Measurements from ENCODE around the gene ASCL5. TPM values are rescaled to one million over a fixed set of nuclear protein-coding genes. Genes with fewer than 3 reads are reported as not detected.

The ASCL5 gene
- total and polyA plus RNA-seq, 10 of the 15 experiments (the other 5 are each of a cell fraction or from before 2014, with no cell fraction given): 0.04 TPM; not detected in 9

GRCh38 chr1:201119206-201120197 lies 7.5 kb downstream of the ASCL5 start:
- Histone ChIP-seq H3K4me3 (no peak overlapping the region), H3K79me2 (ENCODE audit: control insufficient read depth, insufficient read depth, low read length) (no peaks in the 10 kb centered on the region), H3K36me3 (ENCODE audit: control insufficient read depth in 2 of 2, insufficient read depth in 2 of 2, low read length in 1 of 2) (no peaks in the 10 kb centered on the region), H3K27ac (ENCODE audit: control insufficient read depth, insufficient read depth) (no peak overlapping the region), H3K4me2 (ENCODE audit: control insufficient read depth, insufficient read depth) (no peak overlapping the region), H2AFZ (ENCODE audit: control insufficient read depth, low read depth, low read length) (no peak overlapping the region), H3K4me1 (ENCODE audit: control insufficient read depth, insufficient read depth, low read length) (no peaks in the 10 kb centered on the region), H3K9ac (ENCODE audit: control insufficient read depth, insufficient read depth, low read length) (no peak overlapping the region), H4K20me1 (ENCODE audit: control insufficient read depth, insufficient read depth) (no peaks in the 10 kb centered on the region), H3K27me3 (replicated peaks in 1 of 2; ENCODE audit: control insufficient read depth in 2 of 2, insufficient read depth in 2 of 2, low read length in 1 of 2) (peaks cover 2 to 4% of the 10 kb centered on the region in 2 experiments; a peak in 3 of 4 replicates), H3K9me3 (replicated peaks; ENCODE audit: control insufficient read depth, insufficient read depth, low read length) (no peaks in the 10 kb centered on the region)
- POLR2A ChIA-PET: interaction anchor here (0.7 kb wide), 1 partner anchor 35 kb away, joined by 3 read pairs; the partner anchor contains the start of gene TMEM9
- FAIRE-seq: no peak
- intact Hi-C loops (cut with micrococcal nuclease; ENCODE audit: unreplicated experiment): loop anchor here (10.0 kb wide), 1 partner anchor 565 kb away; no protein-coding TSS in a partner anchor
- peak; percentile 65 to 77 (median 76) for TF ChIP-seq CTCF (IDR thresholded peaks at IDR 0.05 in 2 of 3, conservative IDR thresholded peaks at IDR 0.05 in 1 of 3; ENCODE audit: control insufficient read depth in 2 of 3, extremely low read depth in 1 of 3, insufficient read depth in 1 of 3, low read depth in 3 of 3, low read length in 3 of 3)
- no peak for TF ChIP-seq ZNF207 (IDR thresholded peaks at IDR 0.05; ENCODE audit: borderline replicate concordance)
- TF ChIP-seq RAD21 (IDR thresholded peaks at IDR 0.05; ENCODE audit: insufficient read depth, low read depth, low read length): peak; percentile 49
- no peak for TF ChIP-seq ZNF384 (IDR thresholded peaks at IDR 0.05; ENCODE audit: borderline replicate concordance, low read depth, low read length)
- no peak for TF ChIP-seq IKZF2 (IDR thresholded peaks at IDR 0.05)
- TF ChIP-seq SMC3 (IDR thresholded peaks at IDR 0.05; ENCODE audit: borderline replicate concordance, low read length): peak; percentile 47; the same call in 1 of the 2 replicates
- TF ChIP-seq SUZ12 (IDR thresholded peaks at IDR 0.05; ENCODE audit: unreplicated experiment): no peak
- TF ChIP-seq BCLAF1 (IDR thresholded peaks at IDR 0.05): no peak
- TF ChIP-seq YY1 (IDR thresholded peaks at IDR 0.05; ENCODE audit: low read depth, low read length): 0 out of 2 replicates have a peak, but pooled peaks have one; percentile 26
- DNase-seq (ENCODE audit: low read depth, low spot score): no peak
- in situ Hi-C loops (cut with MboI): loop anchor here (5.0 kb wide), 1 partner anchor 142 kb away; no protein-coding TSS in a partner anchor
- no TSS peak for BruUV-seq (replicated peaks)
- SMC1A ChIA-PET (ENCODE audit: uncharacterized antibody, unreplicated experiment): interaction anchor here (0.7 to 1.9 kb wide), 10 partner anchors 12 to 561 kb away, joined by 3 to 13 read pairs (median 3); no protein-coding TSS in a partner anchor
- CTCF ChIA-PET: interaction anchor here (0.6 to 3.3 kb wide), 41 partner anchors 8 to 585 kb away, joined by 3 to 43 read pairs (median 4); partner anchors contain the start of gene TMEM9
- peak; percentile 76 for ATAC-seq
- WGBS (ENCODE audit: insufficient coverage, insufficient replicate concordance, low lambda C conversion rate, missing lambda C conversion rate): 30% methylated on average over 14 of the region's 14 CpGs
- RAD21 ChIA-PET (ENCODE audit: unreplicated experiment): interaction anchor here (0.6 to 2.3 kb wide), 9 partner anchors 34 to 561 kb away, joined by 3 to 21 read pairs (median 3); no protein-coding TSS in a partner anchor
